MG63 (cell line): ENCODE data around the gene FBLN5. TPM values are rescaled to one million over a fixed set of nuclear protein-coding genes. Genes with fewer than 3 reads are reported as not detected.

ENCODE experiments used
- DNase-seq: peaks from one replicate; pipeline ENCODE4 v3.0.0-alpha.2; 2020
- H3K27me3 ChIP-seq: fragments of 250-450 bp; sonication (Bioruptor Pico); 2 replicates; pipeline ENCODE4 v1.5.1; 2020; ENCODE audit warnings: mild to moderate bottlenecking, moderate library complexity
- H3K36me3 ChIP-seq: fragments of 250-450 bp; sonication (Bioruptor Pico); 2 replicates; pipeline ENCODE4 v1.5.1; 2020; ENCODE audit warnings: mild to moderate bottlenecking, moderate library complexity
- H3K4me3 ChIP-seq: fragments of 250-450 bp; sonication (Bioruptor Pico); 2 replicates; pipeline ENCODE4 v1.5.1; 2020; ENCODE audit warnings: mild to moderate bottlenecking, moderate library complexity
- H3K9me3 ChIP-seq: fragments of 250-450 bp; sonication (Bioruptor Pico); 2 replicates; pipeline ENCODE4 v1.5.1; 2020; ENCODE audit warnings: mild to moderate bottlenecking, moderate library complexity
- total RNA-seq: library from RNA; depleted of rRNA; stranded (reverse); fragments of >200 nt; shearing (Covaris generic); gene quantifications from 2 replicates; pipeline ENCODE4 v1.2.3, GENCODE V29; 2014; ENCODE audit warnings: low replicate concordance; rRNA removed

The FBLN5 gene
- total RNA-seq, 1 experiment from 2014 or later = 0.16 TPM

GRCh38 chr14:91835197-91835919 is 112.1 kb downstream of the FBLN5 start:
- peaks cover 8% of the 10 kb centered on the region; the same call in 1 of the 2 replicates for H3K27me3 ChIP-seq
- no peaks in the 10 kb centered on the region for H3K9me3 ChIP-seq
- no peaks in the 10 kb centered on the region for H3K36me3 ChIP-seq
- no peak for DNase-seq
- H3K4me3 ChIP-seq = no peak overlapping the region

GRCh38 chr14:91834571-91834970 is 112.9 kb downstream of the FBLN5 start:
- no peaks in the 10 kb centered on the region for H3K36me3 ChIP-seq
- no peaks in the 10 kb centered on the region for H3K9me3 ChIP-seq
- no peak for DNase-seq
- no peak overlapping the region for H3K4me3 ChIP-seq
- H3K27me3 ChIP-seq = peaks cover 8% of the 10 kb centered on the region; the same call in 1 of the 2 replicates

- Histone ChIP-seq H3K4me3 (no peak overlapping the region), H3K36me3 (no peaks in the 10 kb centered on the region), H3K27me3 (peaks cover 8% of the 10 kb centered on the region; the same call in 1 of the 2 replicates), H3K9me3 (no peaks in the 10 kb centered on the region)
- DNase-seq = no peak
These were observed 116.2 kb downstream of the FBLN5 start for GRCh38 chr14:91831337-91831736.

- Histone ChIP-seq H3K4me3 (no peak overlapping the region), H3K9me3 (no peaks in the 10 kb centered on the region), H3K27me3 (peaks cover 8% of the 10 kb centered on the region; the same call in 1 of the 2 replicates), H3K36me3 (no peaks in the 10 kb centered on the region)
- no peak for DNase-seq
These were observed 116.7 kb downstream of the FBLN5 start for GRCh38 chr14:91830777-91831176.

- DNase-seq = no peak
- Histone ChIP-seq H3K9me3 (no peaks in the 10 kb centered on the region), H3K4me3 (no peak overlapping the region), H3K36me3 (no peaks in the 10 kb centered on the region), H3K27me3 (peaks cover 2% of the 10 kb centered on the region; the same call in 1 of the 2 replicates)
These were observed 118.0 kb downstream of the FBLN5 start for GRCh38 chr14:91829511-91829910.

- H3K9me3 ChIP-seq = no peaks in the 10 kb centered on the region
- 0 out of 2 replicates have a peak, but pooled peaks cover under 1% of the 10 kb centered on the region for H3K27me3 ChIP-seq
- H3K36me3 ChIP-seq = no peaks in the 10 kb centered on the region
- H3K4me3 ChIP-seq = no peak overlapping the region
- no peak for DNase-seq
These were observed 119.7 kb downstream of the FBLN5 start for GRCh38 chr14:91827746-91828145.

Other genes with a start within 250 kb of the FBLN5 start
- not detected in 2 replicates for gene CATSPERB, start 215.6 kb downstream of the FBLN5 start, total RNA-seq
- gene TC2N, start 80.2 kb downstream of the FBLN5 start, total RNA-seq = 0.53 TPM in 1 of 2 replicates, not detected in the other
- 7.9 and 13.4 TPM in 2 replicates for gene TRIP11, start 92.4 kb upstream of the FBLN5 start, total RNA-seq
- gene ATXN3, start 158.9 kb upstream of the FBLN5 start, total RNA-seq = 8.3 and 22.0 TPM in 2 replicates
- gene NDUFB1, start 174.0 kb upstream of the FBLN5 start, total RNA-seq = 29.7 and 177 TPM in 2 replicates
- gene CPSF2, start 174.3 kb upstream of the FBLN5 start, total RNA-seq = 39.2 and 67.6 TPM in 2 replicates